ENCODE measurements around the gene YBEY. TPM values are rescaled to one million over a fixed set of nuclear protein-coding genes. Genes with fewer than 3 reads are reported as not detected.

The YBEY gene
- polyA plus RNA-seq, 1 of the 3 experiments (the other 2 are of a cell fraction), result 47.5 TPM

DNA sequence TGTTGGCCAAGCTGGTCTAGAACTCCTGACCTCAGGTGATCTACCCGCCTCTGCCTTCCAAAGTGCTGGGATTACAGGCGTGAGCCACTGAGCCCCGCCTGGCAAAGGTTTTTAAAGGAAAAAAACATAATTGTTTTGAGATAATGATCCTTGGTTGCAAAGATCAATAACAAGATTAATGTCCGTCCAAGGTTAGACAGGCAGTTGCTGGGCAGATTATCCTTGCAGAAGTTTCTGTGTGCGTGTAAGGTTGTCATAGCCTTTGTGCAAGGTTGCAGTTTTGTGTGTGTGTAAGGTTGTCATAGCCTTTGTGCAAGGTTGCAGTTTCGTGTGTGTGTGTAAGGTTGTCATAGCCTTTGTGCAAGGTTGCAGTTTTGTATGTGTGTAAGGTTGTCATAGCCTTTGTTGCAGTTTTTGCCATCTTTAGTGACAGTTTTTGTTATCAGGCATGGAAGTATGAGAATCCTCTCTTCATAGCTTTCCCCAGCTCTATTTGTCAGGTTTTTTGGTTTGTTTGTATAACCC lies 3.6 kb downstream of the YBEY start:
- Histone ChIP-seq H4K20me1 (ENCODE audit: insufficient read depth) (no peaks in the 10 kb centered on the region), H3K9me2 (no peaks in the 10 kb centered on the region), H3K4me1 (ENCODE audit: control insufficient read depth in 1 of 2, insufficient read depth in 2 of 2, low read depth in 1 of 2, low read length in 1 of 2) (peaks cover 8 to 13% of the 10 kb centered on the region in 2 experiments; a peak in 3 of 4 replicates), H3K4me3 (ENCODE audit: low read depth in 2 of 2, low read length in 1 of 2) (no peak overlapping the region), H3K9me3 (no peaks in the 10 kb centered on the region), H3K4me2 (no peak overlapping the region), H3K79me2 (ENCODE audit: insufficient read depth) (peaks cover 42% of the 10 kb centered on the region), H3F3A (replicated peaks; ENCODE audit: insufficient read depth) (peaks cover 14% of the 10 kb centered on the region), H3K27ac (ENCODE audit: low read depth in 2 of 2, low read length in 1 of 2) (no peak overlapping the region), H3K27me3 (ENCODE audit: insufficient read depth) (no peaks in the 10 kb centered on the region), H3K9ac (no peak overlapping the region), H3K36me3 (replicated peaks in 1 of 2; ENCODE audit: control insufficient read depth in 1 of 2, insufficient read depth in 2 of 2, low read length in 1 of 2) (peaks cover 8 to 12% of the 10 kb centered on the region in 2 experiments), H2AFZ (ENCODE audit: low read depth) (no peak overlapping the region)
- no peak for DNase-seq
- ChIA-PET CTCF (no interaction called here), POLR2A (no interaction called here)
- WGBS (ENCODE audit: low lambda C conversion rate), result 79% methylated on average over 6 of the region's 6 CpGs
- TF ChIP-seq CTCF (IDR thresholded peaks at IDR 0.05) (no peak), YY1 (IDR thresholded peaks at IDR 0.05; ENCODE audit: low read depth) (no peak), RFX5 (IDR thresholded peaks at IDR 0.05; ENCODE audit: low read length) (peak; percentile 71)

GRCh38 chr21:46291561-46291960 lies 5.4 kb downstream of the YBEY start:
- no peak overlapping the region for H2AFZ ChIP-seq (ENCODE audit: low read depth)
- no peak overlapping the region for H3K27ac ChIP-seq (ENCODE audit: low read depth in 2 of 2, low read length in 1 of 2)
- no peaks in the 10 kb centered on the region for H3K27me3 ChIP-seq (ENCODE audit: insufficient read depth)
- H3K79me2 ChIP-seq (ENCODE audit: insufficient read depth), result peaks cover 29% of the 10 kb centered on the region
- no peaks in the 10 kb centered on the region for H4K20me1 ChIP-seq (ENCODE audit: insufficient read depth)
- no peaks in the 10 kb centered on the region for H3K9me2 ChIP-seq
- CTCF ChIA-PET, result no interaction called here
- DNase-seq, result no peak
- H3K4me1 ChIP-seq (ENCODE audit: control insufficient read depth in 1 of 2, insufficient read depth in 2 of 2, low read depth in 1 of 2, low read length in 1 of 2), result peaks cover 11 to 14% of the 10 kb centered on the region in 2 experiments; a peak in 3 of 4 replicates
- no peak overlapping the region for H3K9ac ChIP-seq
- H3K4me3 ChIP-seq (ENCODE audit: low read depth in 2 of 2, low read length in 1 of 2), result no peak overlapping the region
- H3K9me3 ChIP-seq, result no peaks in the 10 kb centered on the region
- peaks cover 4% of the 10 kb centered on the region for H3F3A ChIP-seq (replicated peaks; ENCODE audit: insufficient read depth)
- H3K4me2 ChIP-seq, result no peak overlapping the region
- POLR2A ChIA-PET, result no interaction called here
- H3K36me3 ChIP-seq (replicated peaks in 1 of 2; ENCODE audit: control insufficient read depth in 1 of 2, insufficient read depth in 2 of 2, low read length in 1 of 2), result peaks cover 8 to 10% of the 10 kb centered on the region in 2 experiments
- 96% methylated on average over 2 of the region's 2 CpGs for WGBS (ENCODE audit: low lambda C conversion rate)
- no peak for TF ChIP-seq CHD2 (IDR thresholded peaks at IDR 0.05; ENCODE audit: low read length, partially characterized antibody)
- no peak for TF ChIP-seq FOXM1 (IDR thresholded peaks at IDR 0.05; ENCODE audit: low read depth)
- no peak for TF ChIP-seq GABPA (IDR thresholded peaks at IDR 0.05; ENCODE audit: low read depth)
- TF ChIP-seq USF1 (IDR thresholded peaks at IDR 0.05; ENCODE audit: borderline replicate concordance, low read depth), result no peak
- TF ChIP-seq RAD21 (IDR thresholded peaks at IDR 0.05; ENCODE audit: low read length), result no peak
- no peak for TF ChIP-seq FOXJ3 (CRISPR knock-in tag; IDR thresholded peaks at IDR 0.05)
- TF ChIP-seq EP300 (IDR thresholded peaks at IDR 0.05; ENCODE audit: borderline replicate concordance in 1 of 2, low read depth in 1 of 2, low read length in 1 of 2), result no peak
- no peak for TF ChIP-seq RFX5 (IDR thresholded peaks at IDR 0.05; ENCODE audit: low read length)
- TF ChIP-seq JUND (IDR thresholded peaks at IDR 0.05), result no peak
- TF ChIP-seq, protein P1, sequence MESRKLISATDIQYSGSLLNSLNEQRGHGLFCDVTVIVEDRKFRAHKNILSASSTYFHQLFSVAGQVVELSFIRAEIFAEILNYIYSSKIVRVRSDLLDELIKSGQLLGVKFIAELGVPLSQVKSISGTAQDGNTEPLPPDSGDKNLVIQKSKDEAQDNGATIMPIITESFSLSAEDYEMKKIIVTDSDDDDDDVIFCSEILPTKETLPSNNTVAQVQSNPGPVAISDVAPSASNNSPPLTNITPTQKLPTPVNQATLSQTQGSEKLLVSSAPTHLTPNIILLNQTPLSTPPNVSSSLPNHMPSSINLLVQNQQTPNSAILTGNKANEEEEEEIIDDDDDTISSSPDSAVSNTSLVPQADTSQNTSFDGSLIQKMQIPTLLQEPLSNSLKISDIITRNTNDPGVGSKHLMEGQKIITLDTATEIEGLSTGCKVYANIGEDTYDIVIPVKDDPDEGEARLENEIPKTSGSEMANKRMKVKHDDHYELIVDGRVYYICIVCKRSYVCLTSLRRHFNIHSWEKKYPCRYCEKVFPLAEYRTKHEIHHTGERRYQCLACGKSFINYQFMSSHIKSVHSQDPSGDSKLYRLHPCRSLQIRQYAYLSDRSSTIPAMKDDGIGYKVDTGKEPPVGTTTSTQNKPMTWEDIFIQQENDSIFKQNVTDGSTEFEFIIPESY (IDR thresholded peaks at IDR 0.05; ENCODE audit: borderline replicate concordance, low read depth), result no peak
- no peak for TF ChIP-seq IRF3 (IDR thresholded peaks at IDR 0.05; ENCODE audit: low read depth, low read length)
- TF ChIP-seq YY1 (IDR thresholded peaks at IDR 0.05; ENCODE audit: low read depth), result no peak
- TF ChIP-seq SIN3A (IDR thresholded peaks at IDR 0.05; ENCODE audit: borderline replicate concordance, low read depth, low read length), result no peak
- no peak for TF ChIP-seq ELF1 (IDR thresholded peaks at IDR 0.05)
- TF ChIP-seq RCOR1 (IDR thresholded peaks at IDR 0.05; ENCODE audit: low read length), result no peak
- TF ChIP-seq FOSL2 (IDR thresholded peaks at IDR 0.05; ENCODE audit: borderline replicate concordance, low read depth), result no peak
- no peak for TF ChIP-seq SMC3 (IDR thresholded peaks at IDR 0.05; ENCODE audit: low read depth, low read length)
- no peak for TF ChIP-seq MEF2A (IDR thresholded peaks at IDR 0.05; ENCODE audit: borderline replicate concordance, low read depth)
